Subcutaneous adipose tissue (tissue), 4 donors: ENCODE results near the gene NR1H4. TPM values are rescaled to one million over a fixed set of nuclear protein-coding genes. Genes with fewer than 3 reads are reported as not detected.

Experiments
- total RNA-seq, 4 donors: library from RNA; depleted of rRNA; stranded (reverse); fragments of >200 nt; gene quantifications; one replicate each; pipeline ENCODE4 v1.1.0, GENCODE V29; 2016
- TF ChIP-seq, protein P1 (sequence below): fragments of 450-650 bp; IDR thresholded peaks from one replicate; pipeline ENCODE4 v1.5.1; 2016; ENCODE audit warnings: low read depth, mild to moderate bottlenecking, control low read depth, antibody characterized with exemption, moderate library complexity

NR1H4 gene
- total RNA-seq, 4 donors from 2014 or later, result not detected

DNA sequence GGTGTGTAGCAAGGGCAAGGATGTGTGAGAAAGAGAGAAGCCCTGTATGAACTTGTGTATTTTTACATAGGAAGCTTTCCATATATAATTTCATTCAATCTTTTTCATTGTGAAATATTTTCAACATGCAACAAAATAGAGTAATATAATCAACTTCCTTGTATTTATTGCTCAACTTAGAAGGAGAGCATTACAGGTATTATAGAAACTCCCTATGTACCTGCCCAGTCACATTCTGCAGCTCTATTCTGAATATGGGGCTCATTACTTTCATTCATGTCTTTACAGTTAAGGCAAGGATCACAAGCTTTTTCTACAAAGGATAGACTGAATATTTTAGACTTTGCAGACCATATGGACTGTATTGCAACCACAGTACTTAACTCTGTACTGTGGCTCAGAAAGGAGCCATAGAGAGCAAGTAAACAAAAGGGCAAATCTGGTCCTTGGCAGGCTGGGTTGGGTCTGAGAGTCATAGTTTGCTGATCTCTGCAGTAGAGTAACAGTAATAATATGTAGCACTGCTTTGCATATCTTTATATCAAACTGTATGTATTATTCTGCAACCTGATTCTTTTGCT is 11.3 kb downstream of the NR1H4 start:
- TF ChIP-seq, protein P1, sequence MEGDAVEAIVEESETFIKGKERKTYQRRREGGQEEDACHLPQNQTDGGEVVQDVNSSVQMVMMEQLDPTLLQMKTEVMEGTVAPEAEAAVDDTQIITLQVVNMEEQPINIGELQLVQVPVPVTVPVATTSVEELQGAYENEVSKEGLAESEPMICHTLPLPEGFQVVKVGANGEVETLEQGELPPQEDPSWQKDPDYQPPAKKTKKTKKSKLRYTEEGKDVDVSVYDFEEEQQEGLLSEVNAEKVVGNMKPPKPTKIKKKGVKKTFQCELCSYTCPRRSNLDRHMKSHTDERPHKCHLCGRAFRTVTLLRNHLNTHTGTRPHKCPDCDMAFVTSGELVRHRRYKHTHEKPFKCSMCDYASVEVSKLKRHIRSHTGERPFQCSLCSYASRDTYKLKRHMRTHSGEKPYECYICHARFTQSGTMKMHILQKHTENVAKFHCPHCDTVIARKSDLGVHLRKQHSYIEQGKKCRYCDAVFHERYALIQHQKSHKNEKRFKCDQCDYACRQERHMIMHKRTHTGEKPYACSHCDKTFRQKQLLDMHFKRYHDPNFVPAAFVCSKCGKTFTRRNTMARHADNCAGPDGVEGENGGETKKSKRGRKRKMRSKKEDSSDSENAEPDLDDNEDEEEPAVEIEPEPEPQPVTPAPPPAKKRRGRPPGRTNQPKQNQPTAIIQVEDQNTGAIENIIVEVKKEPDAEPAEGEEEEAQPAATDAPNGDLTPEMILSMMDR, result no peak

DNA sequence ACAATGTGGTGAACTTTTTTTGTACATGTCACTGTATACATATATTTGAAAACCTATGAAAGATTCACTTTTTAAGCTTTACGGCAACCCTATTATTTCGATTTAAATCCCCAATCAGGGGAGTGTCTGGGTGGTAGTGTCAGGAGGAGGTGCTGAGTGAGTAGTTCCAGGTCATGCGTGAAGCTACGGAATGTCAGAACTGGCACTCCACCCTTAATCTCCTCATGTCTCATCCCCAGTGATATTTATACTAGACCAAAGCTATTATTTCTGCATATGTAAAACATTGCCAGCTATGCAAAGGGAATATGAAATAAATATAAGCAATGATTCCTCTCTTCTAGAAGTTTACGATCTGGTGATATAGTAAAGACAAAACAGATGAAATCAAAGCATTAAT is 12.3 kb downstream of the NR1H4 start:
- TF ChIP-seq, protein P1, result no peak

GRCh38 chr12:100489251-100489820 is 15.7 kb downstream of the NR1H4 start:
- TF ChIP-seq, protein P1, result no peak

DNA sequence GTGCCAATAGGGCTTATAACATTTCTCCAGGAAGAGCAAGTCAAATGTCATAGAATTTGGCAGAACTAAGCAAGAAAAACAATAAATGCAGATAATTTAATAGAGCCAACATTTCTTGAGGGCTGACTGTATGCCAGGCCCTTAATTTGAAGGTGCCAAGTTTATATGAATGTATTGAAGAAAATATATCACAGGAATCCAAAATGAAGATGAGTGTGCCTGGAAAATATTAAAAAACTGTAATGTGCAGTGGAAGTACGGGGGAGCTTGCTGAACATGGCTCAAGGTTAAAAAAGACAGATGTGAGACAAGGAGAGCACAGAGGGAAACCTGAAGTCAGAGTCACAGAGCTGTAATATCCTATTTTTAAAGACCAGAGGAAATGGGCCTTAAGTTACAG is 16.4 kb downstream of the NR1H4 start:
- TF ChIP-seq, protein P1, result no peak

GRCh38 chr12:100491104-100491503 is 17.4 kb downstream of the NR1H4 start:
- TF ChIP-seq, protein P1, result no peak

DNA sequence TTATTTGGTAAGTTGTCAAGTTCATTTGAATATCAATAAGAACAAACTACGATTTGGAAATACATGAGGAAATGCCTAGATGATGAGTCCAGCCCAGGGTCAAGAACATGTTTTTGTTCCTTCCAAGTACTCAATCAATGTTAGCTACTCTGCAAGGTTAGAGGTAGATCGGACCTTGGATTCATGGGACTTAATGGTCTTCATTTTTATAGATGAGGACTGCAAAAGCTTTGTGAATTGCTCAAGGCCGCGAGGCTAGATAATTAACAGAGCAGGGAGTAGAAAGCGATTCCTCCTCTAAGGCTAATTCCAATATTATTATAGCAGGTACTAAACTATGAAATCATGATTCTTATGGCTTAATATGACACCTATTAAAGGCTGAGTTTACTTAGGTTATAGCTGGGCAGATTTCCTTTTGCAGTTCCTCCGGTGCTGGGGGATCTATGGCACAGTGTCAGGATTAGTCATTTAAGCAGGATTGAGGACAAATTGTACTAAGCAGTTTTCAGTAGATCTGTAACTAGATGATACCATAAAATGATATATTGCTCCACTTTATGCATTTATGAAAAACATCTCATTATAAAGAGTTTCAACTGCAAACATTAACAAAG is 19.8 kb downstream of the NR1H4 start:
- TF ChIP-seq, protein P1, result no peak

DNA sequence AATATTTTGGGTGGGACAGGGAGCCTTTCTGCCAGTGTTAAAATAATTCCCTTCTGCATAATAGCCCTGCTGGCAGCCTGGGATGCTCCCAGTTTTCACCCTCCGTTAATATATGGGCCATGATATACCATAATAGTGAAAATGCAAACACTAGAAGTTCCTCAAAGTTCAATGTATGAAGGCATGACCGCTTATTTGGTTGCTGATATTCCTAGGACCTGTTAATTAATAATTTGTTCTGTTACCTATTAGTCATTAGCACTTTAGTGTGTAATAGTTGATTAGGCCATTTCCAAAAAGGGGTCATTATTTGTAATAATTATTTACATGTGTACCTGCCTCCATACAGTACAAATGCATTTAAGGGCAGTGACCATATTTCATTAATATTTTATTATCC is 20.4 kb downstream of the NR1H4 start:
- TF ChIP-seq, protein P1, result no peak
